K562 (cell line): Measurements from ENCODE around the gene C1D. TPM values are rescaled to one million over a fixed set of nuclear protein-coding genes. Genes with fewer than 3 reads are reported as not detected.
A peak's percentile ranks its signal among the peaks of the same experiment; 100 is the strongest.

Source experiments
- CBX3 ChIP-seq, 2 experiments: IDR thresholded peaks; 1 replicate in 1 of 2; 2 replicates in 1 of 2; pipeline ENCODE4 v1.6.1; 2012; ENCODE audit warnings: inconsistent platforms in 2 of 2, low read length in 2 of 2, borderline replicate concordance in 1 of 2, control low read depth in 1 of 2
- CCAR2 ChIP-seq: fragments of 200-400 bp; formaldehyde crosslinking; IDR thresholded peaks from 2 replicates; pipeline ENCODE4 v1.6.1; 2017; ENCODE audit warnings: mild to moderate bottlenecking, low read depth, low read length
- CUX1 ChIP-seq: fragments of 200-800 bp; sonication (Bioruptor generic); IDR thresholded peaks from 2 replicates; pipeline ENCODE4 v1.6.1; 2016; ENCODE audit warnings: missing genetic modification characterization, missing compliant biosample characterization
- E2F8 ChIP-seq: fragments of 450-650 bp; IDR thresholded peaks from 2 replicates; pipeline ENCODE4 v1.7.1; 2018; ENCODE audit warnings: mild to moderate bottlenecking, low read depth; ENCODE audit not compliant: partially characterized antibody
- GTF3C2 ChIP-seq: IDR thresholded peaks from 3 replicates; pipeline ENCODE4 v1.6.1; 2011; ENCODE audit warnings: borderline replicate concordance, mild to moderate bottlenecking, moderate library complexity; ENCODE audit not compliant: insufficient read length; ENCODE audit errors: extremely low read depth
- ILK ChIP-seq: fragments of 450-650 bp; IDR thresholded peaks from 2 replicates; pipeline ENCODE4 v1.6.1; 2016; ENCODE audit warnings: missing genetic modification characterization, low read depth, mild to moderate bottlenecking, missing compliant biosample characterization, moderate library complexity, borderline replicate concordance
- MBD2 ChIP-seq: sonication (generic); IDR thresholded peaks from 2 replicates; pipeline ENCODE4 v1.6.1; 2016; ENCODE audit warnings: low read depth, borderline replicate concordance
- MCM2 ChIP-seq: fragments of 450-650 bp; IDR thresholded peaks from 2 replicates; pipeline ENCODE4 v1.6.1; 2017; ENCODE audit warnings: low read depth, mild to moderate bottlenecking
- MIER1 ChIP-seq: fragments of 450-650 bp; IDR thresholded peaks from 2 replicates; pipeline ENCODE4 v1.6.1; 2016; ENCODE audit warnings: antibody characterized with exemption, mild to moderate bottlenecking, low read depth
- NCOA1 ChIP-seq: fragments of 450-650 bp; IDR thresholded peaks from 2 replicates; pipeline ENCODE4 v1.6.1; 2016; ENCODE audit warnings: low read depth
- NFRKB ChIP-seq: fragments of 450-650 bp; IDR thresholded peaks from 2 replicates; pipeline ENCODE4 v1.6.1; 2016; ENCODE audit warnings: low read depth
- SP1 ChIP-seq: sonication (generic); formaldehyde crosslinking; IDR thresholded peaks from 2 replicates; pipeline ENCODE4 v1.8.1; 2022; ENCODE audit warnings: mild to moderate bottlenecking, missing genetic modification reagents
- TAF7 ChIP-seq: fragments of 450-650 bp; IDR thresholded peaks from 2 replicates; pipeline ENCODE4 v1.6.1; 2016; ENCODE audit warnings: missing genetic modification characterization, missing compliant biosample characterization
- VEZF1 ChIP-seq: fragments of 200-800 bp; sonication (Bioruptor generic); IDR thresholded peaks from 2 replicates; pipeline ENCODE4 v1.6.1; 2017; ENCODE audit warnings: missing genetic modification characterization, missing compliant biosample characterization
- ZNF696 ChIP-seq: fragments of 250-450 bp; sonication (Bioruptor Pico); conservative IDR thresholded peaks from 2 replicates; pipeline ENCODE4 v1.4.0; 2020; ENCODE audit warnings: mild to moderate bottlenecking, moderate library complexity
- polyA plus RNA-seq, 8 experiments: library from polyadenylated mRNA; depleted of rRNA in 4 of 8; stranded (reverse) in 5 of 8; unstranded in 3 of 8; fragments of >200 nt; fragmentation: Nextera tagmentation in 2 of 8; fragmentation: Illumina TruSeq in 1 of 8; extraction: Ambion mirVana in 2 of 8; extraction: Trizol in 1 of 8; gene quantifications; 2 replicates each; pipeline versions ENCODE4 v1.2.1 to v1.2.3, GENCODE V29; 2011 to 2014; ENCODE audit warnings: inconsistent platforms in 1 of 8, missing spikeins in 1 of 8
- total RNA-seq, 7 experiments: library from RNA; depleted of rRNA in 6 of 7; stranded (reverse); fragments of >200 nt in 6 of 7; fragmentation: Illumina TruSeq in 2 of 7; extraction: Trizol in 2 of 7; gene quantifications; 2 replicates each; pipeline versions ENCODE4 v1.2.1 to v1.2.3, GENCODE V29; 2011 to 2021; ENCODE audit warnings: low replicate concordance in 1 of 7

C1D gene
- total and polyA plus RNA-seq, 9 of the 15 experiments (the other 6 are each of a cell fraction or from before 2014, with no cell fraction given): 33.2 to 123 (median 56.5) TPM

GRCh38 chr2:68062680-68063387 is at the start of gene C1D (continued):
- no peak for TF ChIP-seq CCAR2
- TF ChIP-seq MCM2: no peak
- TF ChIP-seq VEZF1 (CRISPR knock-in tag): peak; percentile 78
- peak; percentile 76; the same call in 1 of the 2 replicates for TF ChIP-seq NFRKB
- TF ChIP-seq CBX3 (IDR thresholded peaks at IDR 0.05; ENCODE audit: borderline replicate concordance in 1 of 2, low read length in 2 of 2): no peak
- TF ChIP-seq SP1 (CRISPR knock-in tag): peak; percentile 79
- TF ChIP-seq MIER1: no peak
- TF ChIP-seq GTF3C2: no peak
- TF ChIP-seq TAF7 (tag): peak; percentile 35; the same call in 1 of the 2 replicates
- peak; percentile 72; the same call in 1 of the 2 replicates for TF ChIP-seq MBD2
- TF ChIP-seq CUX1 (CRISPR knock-in tag): no peak
- TF ChIP-seq NCOA1: peak; percentile 13; the same call in 1 of the 2 replicates
- TF ChIP-seq E2F8: peak; percentile 91
- TF ChIP-seq ZNF696: no peak
- TF ChIP-seq ILK: no peak
